GM18907 (cell line): ENCODE data around the gene ZNF420.
A peak's percentile ranks its signal among the peaks of the same experiment; 100 is the strongest.

Source experiments
- ATAC-seq: cut with Tn5 transposase; IDR thresholded peaks from one replicate; pipeline ENCODE4 v1.9.1; 2021; ENCODE audit warnings: mild to moderate bottlenecking, moderate library complexity; ENCODE audit not compliant: unreplicated experiment

Gene ZNF420

DNA sequence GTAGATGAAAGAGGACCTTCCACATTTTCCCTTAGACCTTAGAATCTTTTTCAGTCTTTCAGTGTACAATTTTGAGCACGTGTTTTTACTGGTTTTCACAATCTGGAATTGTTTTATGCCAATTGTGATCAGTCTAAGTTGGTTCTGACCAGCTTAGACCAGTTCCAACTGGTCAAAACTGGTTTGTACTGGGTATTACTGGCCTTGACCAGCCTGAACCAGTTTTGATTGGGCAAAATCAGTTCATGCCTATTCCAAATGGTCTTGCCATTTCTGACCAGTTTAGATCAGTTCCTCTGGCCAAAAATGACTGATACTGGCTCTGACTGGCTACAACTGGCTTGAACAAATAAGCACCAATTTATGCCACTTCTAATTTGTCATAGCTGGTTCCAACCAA is 57.9 kb downstream of the ZNF420 start:
- ATAC-seq, result no peak

DNA sequence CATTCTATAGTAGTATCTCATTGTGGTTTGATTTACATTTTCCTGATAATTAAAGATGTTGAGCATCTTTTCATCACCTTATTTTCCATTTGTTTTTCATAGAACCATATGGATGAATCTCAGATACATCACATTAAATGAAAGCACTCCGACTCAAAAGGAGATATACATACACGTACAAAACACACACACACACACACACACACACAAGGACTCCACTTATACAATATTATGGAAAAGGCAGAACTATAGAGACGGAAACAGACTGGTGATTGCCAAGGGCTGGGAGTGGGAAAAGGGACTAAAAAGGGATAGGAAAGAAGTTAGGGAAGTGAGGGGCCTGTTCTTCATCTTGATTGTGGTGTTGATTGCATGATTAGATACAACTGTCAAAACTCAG is 70.0 kb downstream of the ZNF420 start:
- ATAC-seq, result no peak

DNA sequence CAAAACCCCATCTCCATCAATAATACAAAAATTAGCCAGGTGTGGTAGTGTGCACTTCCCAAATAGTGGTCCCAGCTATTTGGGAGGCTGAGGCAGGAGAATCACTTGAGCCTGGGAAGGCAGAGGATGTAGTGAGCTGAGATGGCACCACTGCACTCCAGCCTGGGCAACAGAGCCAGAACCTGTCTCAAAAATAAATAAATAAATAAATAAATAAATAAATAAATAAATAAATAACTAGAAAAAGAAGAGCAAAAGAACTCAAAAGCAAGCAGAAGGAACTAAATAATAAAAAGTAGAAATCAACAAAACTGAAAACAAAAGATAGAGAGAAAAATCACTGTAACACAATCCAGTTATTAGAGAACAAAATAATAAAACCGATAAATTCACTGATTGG is 81.9 kb downstream of the ZNF420 start:
- no peak for ATAC-seq

DNA sequence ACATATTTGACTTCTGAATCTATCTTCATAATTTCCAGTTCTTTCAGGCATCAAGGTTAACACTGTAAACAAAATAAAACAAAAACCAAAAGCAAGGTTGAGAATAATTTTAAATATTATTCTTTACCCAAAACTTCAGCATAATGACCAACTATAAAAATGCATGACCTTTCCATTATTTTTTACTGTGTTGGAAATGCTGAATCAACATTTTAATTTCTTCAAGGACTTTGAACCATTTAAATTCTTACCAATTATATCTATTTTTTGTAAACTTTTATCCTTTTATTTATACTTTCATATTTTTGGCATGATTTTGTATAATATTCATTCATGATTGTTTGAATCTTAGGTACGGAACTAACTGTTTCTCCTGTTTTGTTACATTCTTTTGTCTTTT is 87.4 kb downstream of the ZNF420 start:
- ATAC-seq, result no peak

DNA sequence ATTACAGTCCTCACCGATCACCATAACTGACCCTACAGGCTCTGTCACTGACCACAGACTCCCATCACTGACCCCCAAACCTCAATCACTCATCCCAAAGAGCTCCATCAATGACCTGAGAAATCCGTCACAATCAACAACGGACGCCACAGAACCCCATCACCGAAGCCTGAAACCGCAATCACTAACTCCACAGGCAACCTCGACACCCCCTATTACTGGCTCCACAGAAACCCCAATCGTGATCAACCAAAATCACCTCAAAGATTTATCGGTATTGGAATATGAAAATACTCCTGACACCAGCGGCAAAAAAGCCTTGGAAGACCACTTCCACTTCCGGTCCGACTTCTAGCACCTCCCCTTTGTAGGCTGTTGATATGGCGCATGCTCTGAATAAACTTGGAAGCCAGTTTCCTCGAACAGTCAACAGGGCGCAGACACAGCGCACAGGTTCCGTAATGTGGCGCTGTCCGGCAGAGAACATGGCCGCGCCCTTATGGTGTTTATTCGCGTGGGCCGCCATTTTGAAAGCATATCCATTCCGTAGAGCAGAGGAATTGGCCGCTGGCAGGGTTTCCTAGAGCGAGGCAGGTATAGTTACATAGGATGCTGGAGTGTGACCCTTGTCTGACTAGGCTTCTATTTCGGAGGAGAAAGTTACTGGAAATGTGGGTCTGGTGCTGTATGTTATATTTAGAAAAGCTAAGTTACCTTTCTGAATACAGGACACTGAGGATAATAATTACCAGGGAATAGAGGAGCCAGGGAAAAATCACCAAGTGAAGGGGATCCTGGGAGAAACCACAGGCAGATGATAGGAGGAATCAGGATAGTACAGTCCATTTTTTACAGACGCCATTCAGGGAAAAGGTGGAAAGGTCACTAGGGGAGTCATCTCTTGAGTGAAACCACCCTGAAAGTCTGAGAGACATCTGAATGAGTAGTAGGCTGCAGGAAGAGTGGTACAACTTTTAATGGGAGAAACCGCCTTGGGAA is 94.4 kb downstream of the ZNF420 start, which contains the start of gene ZNF585A:
Gene ZNF585A (minus strand): TSS at position 328 of the 999 bp plus-strand sequence. CDS start 2,785 bp downstream, outside the sequence.
- peak; percentile 98 for ATAC-seq
